ENCODE data around the gene SPOPL.

GRCh38 chr2:138500592-138501424 lies 762 bp upstream of the SPOPL start:
- no peak for TF ChIP-seq CBX8 (IDR thresholded peaks at IDR 0.05)
- no peak for TF ChIP-seq CTCF (IDR thresholded peaks at IDR 0.05)
- TF ChIP-seq MAX (IDR thresholded peaks at IDR 0.05) = no peak
- TF ChIP-seq KDM1A (IDR thresholded peaks at IDR 0.05; ENCODE audit: low read depth) = no peak
- no peak for TF ChIP-seq CHD4 (IDR thresholded peaks at IDR 0.05; ENCODE audit: borderline replicate concordance)
- no peak for TF ChIP-seq EP300 (IDR thresholded peaks at IDR 0.05)
- no peak for TF ChIP-seq BCL3 (IDR thresholded peaks at IDR 0.05)
- TF ChIP-seq REST (IDR thresholded peaks at IDR 0.05) = no peak
- no peak for TF ChIP-seq SMC3 (IDR thresholded peaks at IDR 0.05)
